ENCODE results near the gene CDK5RAP3.

- TF ChIP-seq CTCF (conservative IDR thresholded peaks at IDR 0.05 in 1 of 2, IDR thresholded peaks at IDR 0.05 in 1 of 2; ENCODE audit: low read depth in 1 of 2, low read length in 2 of 2): no peak
- TF ChIP-seq EZH2 (IDR thresholded peaks at IDR 0.05; ENCODE audit: low read length, missing control alignments): no peak
Observed at GRCh38 chr17:47993964-47994363, 23.1 kb downstream of the CDK5RAP3 start.
